Erythroblast (primary cell): ENCODE measurements around the gene ADRA2A.

Experiments used
- GATA1 ChIP-seq: IDR thresholded peaks from 2 replicates; pipeline ENCODE4 v1.6.1; 2011; ENCODE audit warnings: low read depth, mild to moderate bottlenecking, control low read depth, low read length, moderate library complexity
- POLR2A ChIP-seq: IDR thresholded peaks from 2 replicates; pipeline ENCODE4 v1.6.1; 2011; ENCODE audit warnings: mild to moderate bottlenecking, low read length

GRCh38 chr10:111098679-111099437, 22.0 kb downstream of the ADRA2A start:
- TF ChIP-seq POLR2A: no peak
- TF ChIP-seq GATA1: no peak
